SIG-M5 treated with dmso at 0.1 percent for 504 hours (cell line): ENCODE measurements around the gene CDC14A.

ENCODE experiments used
- DNase-seq: peaks from one replicate; lab custom pipeline; 2025; ENCODE audit not compliant: unreplicated experiment; lab: John Stamatoyannopoulos, UW

CDC14A gene

GRCh38 chr1:100441146-100441545 lies 88.8 kb downstream of the CDC14A start:
- DNase-seq = no peak

- no peak for DNase-seq
Measured at GRCh38 chr1:100441651-100442050, 89.3 kb downstream of the CDC14A start.

- DNase-seq = no peak
Measured at GRCh38 chr1:100443811-100444571, 91.7 kb downstream of the CDC14A start.

- no peak for DNase-seq
Measured at GRCh38 chr1:100445565-100445964, 93.3 kb downstream of the CDC14A start.

- DNase-seq = no peak
Measured at GRCh38 chr1:100448366-100448765, 96.1 kb downstream of the CDC14A start.

GRCh38 chr1:100449477-100449876 lies 97.2 kb downstream of the CDC14A start:
- DNase-seq = no peak

GRCh38 chr1:100452641-100453040 lies 100.3 kb downstream of the CDC14A start:
- DNase-seq = no peak

- DNase-seq = peak; percentile 15
Measured at GRCh38 chr1:100455478-100456072, 103.3 kb downstream of the CDC14A start.

GRCh38 chr1:100456880-100457279 lies 104.6 kb downstream of the CDC14A start:
- no peak for DNase-seq

GRCh38 chr1:100457683-100458082 lies 105.4 kb downstream of the CDC14A start:
- DNase-seq = no peak

GRCh38 chr1:100458661-100459357 lies 106.5 kb downstream of the CDC14A start:
- no peak for DNase-seq

- DNase-seq = peak; percentile 65
Measured at GRCh38 chr1:100459358-100460114, 107.2 kb downstream of the CDC14A start.

- no peak for DNase-seq
Measured at GRCh38 chr1:100461222-100461621, 108.9 kb downstream of the CDC14A start.

- DNase-seq = no peak
Measured at GRCh38 chr1:100462326-100463025, 110.2 kb downstream of the CDC14A start.

GRCh38 chr1:100463791-100464424 lies 111.6 kb downstream of the CDC14A start:
- DNase-seq = peak; percentile 89

GRCh38 chr1:100469578-100469977 lies 117.3 kb downstream of the CDC14A start:
- no peak for DNase-seq

GRCh38 chr1:100474834-100475233 lies 122.5 kb downstream of the CDC14A start:
- no peak for DNase-seq

- no peak for DNase-seq
Measured at GRCh38 chr1:100476735-100477290, 124.5 kb downstream of the CDC14A start.

GRCh38 chr1:100478816-100479215 lies 126.5 kb downstream of the CDC14A start:
- no peak for DNase-seq
